Measurements from ENCODE around the gene TENM4. TPM values are rescaled to one million over a fixed set of nuclear protein-coding genes. Genes with fewer than 3 reads are reported as not detected.

The TENM4 gene
- total RNA-seq, 1 donor from 2014 or later, result 43.2 TPM

DNA sequence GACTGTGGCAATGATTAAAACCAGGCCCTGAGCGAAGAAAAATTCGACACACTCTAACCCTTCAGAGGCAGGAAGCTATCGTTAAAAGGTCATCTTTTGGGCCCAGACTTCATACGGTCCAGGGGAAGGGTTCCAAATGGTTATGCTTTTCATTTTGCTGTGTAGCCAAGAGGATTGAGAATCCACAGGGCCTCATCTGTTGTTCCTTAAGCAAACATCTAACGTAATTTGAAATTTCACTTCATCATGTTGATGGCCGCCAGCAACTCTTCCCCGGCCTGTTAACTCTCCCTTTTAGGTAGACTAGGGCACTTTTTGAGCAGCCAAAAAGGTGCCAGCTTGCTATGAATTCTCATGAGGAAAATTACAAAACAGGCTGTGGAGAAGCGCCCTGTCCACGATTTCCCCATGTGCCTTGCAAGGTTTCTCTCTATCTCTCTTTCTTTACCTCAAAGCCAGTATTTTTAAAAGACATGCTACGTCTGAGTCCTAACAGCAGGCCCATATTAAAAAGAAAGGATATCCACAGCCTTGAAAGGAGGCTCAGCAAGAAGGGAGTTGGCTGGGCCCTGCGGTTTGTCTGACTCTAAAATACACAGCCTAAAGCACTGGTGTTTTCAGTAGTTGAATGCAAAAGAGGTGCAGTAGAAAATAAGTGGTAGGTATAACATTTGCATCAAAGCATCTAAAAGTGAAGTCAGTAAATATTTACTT lies 509.9 kb downstream of the TENM4 start:
- peaks cover 6% of the 10 kb centered on the region for H3K27me3 Mint-ChIP-seq (ENCODE audit: low read depth)
- no peaks in the 10 kb centered on the region for H3K36me3 Mint-ChIP-seq (ENCODE audit: low read depth)
- no peak overlapping the region for H3K27ac Mint-ChIP-seq (ENCODE audit: unreplicated experiment)
- H3K4me1 Mint-ChIP-seq, result peaks cover 28% of the 10 kb centered on the region
- H3K9me3 Mint-ChIP-seq, result no peaks in the 10 kb centered on the region
- H3K4me3 Mint-ChIP-seq, result no peak overlapping the region
- no peak for DNase-seq (ENCODE audit: low read depth, low spot score)
- TF ChIP-seq, protein P1, sequence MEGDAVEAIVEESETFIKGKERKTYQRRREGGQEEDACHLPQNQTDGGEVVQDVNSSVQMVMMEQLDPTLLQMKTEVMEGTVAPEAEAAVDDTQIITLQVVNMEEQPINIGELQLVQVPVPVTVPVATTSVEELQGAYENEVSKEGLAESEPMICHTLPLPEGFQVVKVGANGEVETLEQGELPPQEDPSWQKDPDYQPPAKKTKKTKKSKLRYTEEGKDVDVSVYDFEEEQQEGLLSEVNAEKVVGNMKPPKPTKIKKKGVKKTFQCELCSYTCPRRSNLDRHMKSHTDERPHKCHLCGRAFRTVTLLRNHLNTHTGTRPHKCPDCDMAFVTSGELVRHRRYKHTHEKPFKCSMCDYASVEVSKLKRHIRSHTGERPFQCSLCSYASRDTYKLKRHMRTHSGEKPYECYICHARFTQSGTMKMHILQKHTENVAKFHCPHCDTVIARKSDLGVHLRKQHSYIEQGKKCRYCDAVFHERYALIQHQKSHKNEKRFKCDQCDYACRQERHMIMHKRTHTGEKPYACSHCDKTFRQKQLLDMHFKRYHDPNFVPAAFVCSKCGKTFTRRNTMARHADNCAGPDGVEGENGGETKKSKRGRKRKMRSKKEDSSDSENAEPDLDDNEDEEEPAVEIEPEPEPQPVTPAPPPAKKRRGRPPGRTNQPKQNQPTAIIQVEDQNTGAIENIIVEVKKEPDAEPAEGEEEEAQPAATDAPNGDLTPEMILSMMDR (conservative IDR thresholded peaks at IDR 0.05), result no peak

DNA sequence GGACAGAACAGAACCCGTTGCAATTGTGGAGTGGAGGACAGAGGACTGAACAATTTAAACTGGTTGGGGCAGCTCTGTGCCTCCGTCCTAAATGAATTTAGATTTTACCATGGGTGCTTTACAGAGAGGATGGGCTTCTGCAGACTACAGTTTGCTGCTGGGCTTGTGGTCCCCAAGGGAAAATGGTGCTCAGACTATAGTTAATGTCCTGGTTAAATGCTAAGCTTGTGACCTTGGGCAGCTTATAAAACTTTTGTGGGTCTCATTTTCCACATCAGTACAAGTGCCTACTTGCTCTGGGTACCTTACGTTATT lies 511.0 kb downstream of the TENM4 start:
- DNase-seq (ENCODE audit: low read depth, low spot score), result no peak
- H3K36me3 Mint-ChIP-seq (ENCODE audit: low read depth), result no peaks in the 10 kb centered on the region
- TF ChIP-seq, protein P1 (conservative IDR thresholded peaks at IDR 0.05), result no peak
- H3K4me3 Mint-ChIP-seq, result no peak overlapping the region
- H3K27ac Mint-ChIP-seq (ENCODE audit: unreplicated experiment), result no peak overlapping the region
- no peaks in the 10 kb centered on the region for H3K9me3 Mint-ChIP-seq
- H3K4me1 Mint-ChIP-seq, result peaks cover 28% of the 10 kb centered on the region
- peaks cover 9% of the 10 kb centered on the region for H3K27me3 Mint-ChIP-seq (ENCODE audit: low read depth)

DNA sequence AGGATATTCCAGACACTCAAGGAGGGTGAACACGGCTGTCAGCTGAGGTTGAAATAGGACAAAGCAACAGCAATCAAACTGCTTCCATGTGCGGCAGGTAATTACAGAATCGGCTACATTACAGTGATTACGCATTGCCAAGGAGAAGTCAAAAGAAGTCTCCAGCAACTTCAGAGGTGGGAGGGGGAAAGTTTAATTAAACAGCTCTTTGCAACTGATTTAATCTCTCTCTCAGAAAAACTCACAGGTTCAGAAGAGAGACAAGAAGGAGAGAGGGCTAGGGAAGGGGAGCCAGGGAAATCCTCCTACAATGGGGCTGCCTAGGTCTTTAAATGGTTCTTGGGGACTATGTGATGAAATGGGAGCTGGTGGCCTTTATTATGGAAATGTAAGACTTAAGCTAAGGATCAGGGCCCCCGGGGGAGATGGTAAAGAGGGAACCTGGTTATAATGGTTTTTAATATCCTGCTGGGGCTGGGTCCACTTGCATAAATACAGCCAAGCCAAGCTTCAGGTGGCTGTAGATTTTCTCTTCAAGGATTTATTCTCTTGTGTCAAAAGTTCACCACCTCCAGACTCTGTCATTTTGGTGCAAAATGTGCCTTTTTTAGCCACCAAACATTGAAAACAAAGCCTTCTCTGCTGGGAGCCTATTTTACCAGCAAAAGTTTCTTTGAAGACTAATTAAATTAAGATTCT lies 511.5 kb downstream of the TENM4 start:
- no peak for DNase-seq (ENCODE audit: low read depth, low spot score)
- Mint-ChIP-seq H3K36me3 (ENCODE audit: low read depth) (no peaks in the 10 kb centered on the region), H3K9me3 (no peaks in the 10 kb centered on the region), H3K4me3 (peak overlapping the region; percentile 22), H3K27ac (ENCODE audit: unreplicated experiment) (peak overlapping the region; percentile 64), H3K27me3 (ENCODE audit: low read depth) (peaks cover 9% of the 10 kb centered on the region), H3K4me1 (peaks cover 28% of the 10 kb centered on the region)
- TF ChIP-seq, protein P1 (conservative IDR thresholded peaks at IDR 0.05), result no peak

DNA sequence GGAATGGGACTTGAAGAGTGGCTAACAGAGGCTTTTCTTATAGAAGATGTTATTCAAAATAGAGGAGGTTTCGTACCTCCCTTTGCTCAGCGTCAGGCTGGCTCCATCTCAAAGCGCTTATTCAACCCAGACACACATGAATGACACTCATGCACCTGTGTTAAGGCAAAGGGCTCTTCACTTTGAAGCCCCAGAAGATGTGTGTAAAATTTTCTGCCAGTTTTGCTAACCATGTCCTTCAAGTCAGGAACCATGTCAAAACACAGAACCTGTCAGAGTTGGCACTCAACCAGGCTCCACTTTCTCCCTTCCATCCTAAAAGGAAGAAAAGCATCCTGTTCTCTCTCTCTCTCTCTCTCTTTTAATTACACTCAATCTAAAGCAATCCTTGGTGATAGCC lies 513.3 kb downstream of the TENM4 start:
- no peak for DNase-seq (ENCODE audit: low read depth, low spot score)
- no peak overlapping the region for H3K4me3 Mint-ChIP-seq
- TF ChIP-seq, protein P1 (conservative IDR thresholded peaks at IDR 0.05), result no peak
- H3K27me3 Mint-ChIP-seq (ENCODE audit: low read depth), result peaks cover 9% of the 10 kb centered on the region
- peaks cover 28% of the 10 kb centered on the region for H3K4me1 Mint-ChIP-seq
- H3K36me3 Mint-ChIP-seq (ENCODE audit: low read depth), result no peaks in the 10 kb centered on the region
- no peak overlapping the region for H3K27ac Mint-ChIP-seq (ENCODE audit: unreplicated experiment)
- no peaks in the 10 kb centered on the region for H3K9me3 Mint-ChIP-seq

DNA sequence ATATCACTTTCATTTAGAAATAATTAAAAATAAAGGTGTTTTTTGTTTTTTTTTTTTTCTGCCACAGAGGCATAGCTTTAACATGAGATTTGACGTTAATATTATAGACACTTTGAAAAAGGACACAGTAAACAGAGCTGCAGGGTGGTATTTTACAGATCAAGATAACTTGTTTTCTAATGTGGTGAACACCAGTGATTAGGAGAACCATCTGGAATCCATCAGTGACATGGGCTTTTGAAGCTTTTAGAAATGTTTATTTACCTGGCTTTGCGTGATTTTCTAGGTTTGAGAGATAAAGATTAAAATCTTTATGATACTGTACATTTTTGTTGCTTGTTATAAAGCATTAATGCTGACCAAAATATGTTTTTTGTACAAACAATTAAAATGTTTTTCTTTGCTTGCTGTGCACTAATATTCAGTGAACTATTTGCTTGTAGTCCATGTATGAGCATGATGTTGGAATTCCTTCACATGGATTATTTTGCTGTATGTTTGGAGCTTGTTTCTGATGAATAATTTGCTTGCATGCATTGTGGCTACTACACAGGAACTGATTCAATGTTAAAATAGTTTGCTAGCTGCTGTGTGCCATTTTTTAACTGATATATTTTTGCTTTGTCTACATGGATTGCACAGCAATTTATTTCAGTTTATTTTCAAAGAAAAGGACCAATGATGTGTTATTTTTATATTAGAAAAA lies 514.0 kb downstream of the TENM4 start:
- Mint-ChIP-seq H3K27me3 (ENCODE audit: low read depth) (peaks cover 9% of the 10 kb centered on the region), H3K4me3 (no peak overlapping the region), H3K4me1 (peaks cover 23% of the 10 kb centered on the region), H3K27ac (ENCODE audit: unreplicated experiment) (no peak overlapping the region), H3K9me3 (no peaks in the 10 kb centered on the region), H3K36me3 (ENCODE audit: low read depth) (no peaks in the 10 kb centered on the region)
- no peak for DNase-seq (ENCODE audit: low read depth, low spot score)
- TF ChIP-seq, protein P1 (conservative IDR thresholded peaks at IDR 0.05), result no peak
